AG10803 (cell line): ENCODE data around the gene SH2D2A.
A peak's percentile ranks its signal among the peaks of the same experiment; 100 is the strongest.

Experiments used
- DNase-seq: peaks from one replicate; pipeline ENCODE4 v3.0.0; 2010; ENCODE audit warnings: low read depth
- H3K4me3 ChIP-seq: 2 replicates; pipeline ENCODE4 v1.5.1; 2011; ENCODE audit warnings: mild to moderate bottlenecking, low read length, control low read depth
- CTCF ChIP-seq: conservative IDR thresholded peaks from 2 replicates; pipeline ENCODE4 v1.5.1; 2011; ENCODE audit warnings: mild to moderate bottlenecking, low read length, control low read depth, inconsistent platforms

SH2D2A gene

GRCh38 chr1:156816561-156817328 is at the start of gene SH2D2A:
Gene SH2D2A, minus strand, starts transcription at chr1:156816848. Its CDS starts 140 bp downstream, at chr1:156816708.
- TF ChIP-seq CTCF: no peak
- peak; percentile 8 for DNase-seq
- H3K4me3 ChIP-seq: no peak within 1 kb of the TSS

GRCh38 chr1:156865865-156866248 is 49.2 kb upstream of the SH2D2A start:
- TF ChIP-seq CTCF: no peak
- H3K4me3 ChIP-seq: no peak overlapping the region
- DNase-seq: no peak

- DNase-seq: no peak
- no peak overlapping the region for H3K4me3 ChIP-seq
- TF ChIP-seq CTCF: no peak
Observed at GRCh38 chr1:156865258-156865657, 48.6 kb upstream of the SH2D2A start.

- no peak for TF ChIP-seq CTCF
- H3K4me3 ChIP-seq: no peak overlapping the region
- no peak for DNase-seq
Observed at GRCh38 chr1:156864796-156865195, 48.1 kb upstream of the SH2D2A start.

GRCh38 chr1:156863631-156864030 is 47.0 kb upstream of the SH2D2A start:
- no peak for DNase-seq
- TF ChIP-seq CTCF: no peak
- no peak overlapping the region for H3K4me3 ChIP-seq

GRCh38 chr1:156862997-156863599 is 46.5 kb upstream of the SH2D2A start:
- no peak for DNase-seq
- no peak for TF ChIP-seq CTCF
- no peak overlapping the region for H3K4me3 ChIP-seq

GRCh38 chr1:156862584-156862983 is 45.9 kb upstream of the SH2D2A start:
- no peak for DNase-seq
- H3K4me3 ChIP-seq: no peak overlapping the region
- TF ChIP-seq CTCF: no peak
